NCI-H82 treated with DMSO at 0.1 percent for 48 hours (cell line): ENCODE data around the gene JAG2.

Source experiments
- DNase-seq: peaks from one replicate; lab custom pipeline; 2025; ENCODE audit not compliant: unreplicated experiment; lab: John Stamatoyannopoulos, UW

JAG2 gene

DNA sequence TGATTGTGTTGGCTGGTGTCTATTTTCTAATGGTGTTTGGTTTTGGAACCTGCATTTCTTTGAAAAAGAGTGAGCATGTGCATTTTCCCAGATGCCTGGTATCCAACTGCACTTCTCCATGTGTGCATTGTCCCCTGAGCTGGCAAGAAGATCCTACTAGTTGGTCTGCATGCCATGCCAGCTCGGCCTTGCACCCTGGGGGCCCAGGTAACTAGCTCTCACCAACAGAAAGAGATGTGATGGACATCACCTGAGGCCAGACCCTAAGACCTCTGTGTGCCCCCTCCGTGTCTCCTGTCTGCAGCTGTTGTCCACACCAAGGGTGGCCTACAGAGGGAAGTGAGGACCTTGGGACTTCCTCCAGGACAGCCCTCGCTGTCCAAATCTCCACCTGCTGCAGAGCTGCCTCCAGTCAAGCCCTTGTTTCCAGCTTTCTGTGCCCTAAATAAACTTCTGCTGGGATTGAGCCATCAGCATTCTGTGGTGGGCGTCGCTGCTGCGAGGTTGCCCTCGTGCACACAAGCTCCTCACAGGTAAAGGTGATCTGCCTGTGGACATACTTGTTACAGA, 73.3 kb downstream of the JAG2 start:
- no peak for DNase-seq

DNA sequence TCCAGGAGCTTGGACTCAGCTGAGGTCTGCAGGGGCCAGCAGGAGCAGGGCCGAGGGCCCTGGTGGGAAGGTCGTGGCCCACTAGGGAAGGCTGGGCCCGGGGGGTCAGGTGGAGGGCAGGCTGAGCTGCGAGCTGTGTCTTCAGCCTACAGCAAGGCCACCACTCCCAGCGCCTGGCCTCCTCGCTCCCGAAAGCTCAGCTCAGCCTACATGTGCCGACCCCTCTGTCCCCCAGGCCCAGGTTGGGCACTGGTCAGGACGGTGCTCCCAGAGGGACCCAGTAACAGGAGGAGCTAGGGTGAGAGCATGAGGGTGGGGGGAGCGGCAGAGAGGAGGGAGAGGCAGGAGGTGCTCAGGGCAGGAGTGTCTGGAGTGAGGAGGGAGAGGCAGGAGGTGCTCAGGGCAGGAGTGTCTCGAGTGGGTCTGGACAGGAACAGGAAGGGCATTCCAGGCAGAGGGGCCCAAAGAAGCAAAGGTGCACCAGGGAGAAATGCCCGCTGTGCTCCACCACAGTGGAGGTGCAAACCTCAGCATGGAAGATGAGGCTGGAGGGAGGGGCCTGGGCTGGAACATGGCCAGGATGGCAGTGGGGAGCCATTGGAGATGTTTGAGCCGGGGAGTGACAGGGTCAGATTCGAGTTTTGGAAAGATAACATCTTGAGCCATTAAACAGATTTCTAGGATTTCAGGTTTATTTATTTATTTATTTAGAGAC, 74.2 kb downstream of the JAG2 start:
- DNase-seq = no peak

DNA sequence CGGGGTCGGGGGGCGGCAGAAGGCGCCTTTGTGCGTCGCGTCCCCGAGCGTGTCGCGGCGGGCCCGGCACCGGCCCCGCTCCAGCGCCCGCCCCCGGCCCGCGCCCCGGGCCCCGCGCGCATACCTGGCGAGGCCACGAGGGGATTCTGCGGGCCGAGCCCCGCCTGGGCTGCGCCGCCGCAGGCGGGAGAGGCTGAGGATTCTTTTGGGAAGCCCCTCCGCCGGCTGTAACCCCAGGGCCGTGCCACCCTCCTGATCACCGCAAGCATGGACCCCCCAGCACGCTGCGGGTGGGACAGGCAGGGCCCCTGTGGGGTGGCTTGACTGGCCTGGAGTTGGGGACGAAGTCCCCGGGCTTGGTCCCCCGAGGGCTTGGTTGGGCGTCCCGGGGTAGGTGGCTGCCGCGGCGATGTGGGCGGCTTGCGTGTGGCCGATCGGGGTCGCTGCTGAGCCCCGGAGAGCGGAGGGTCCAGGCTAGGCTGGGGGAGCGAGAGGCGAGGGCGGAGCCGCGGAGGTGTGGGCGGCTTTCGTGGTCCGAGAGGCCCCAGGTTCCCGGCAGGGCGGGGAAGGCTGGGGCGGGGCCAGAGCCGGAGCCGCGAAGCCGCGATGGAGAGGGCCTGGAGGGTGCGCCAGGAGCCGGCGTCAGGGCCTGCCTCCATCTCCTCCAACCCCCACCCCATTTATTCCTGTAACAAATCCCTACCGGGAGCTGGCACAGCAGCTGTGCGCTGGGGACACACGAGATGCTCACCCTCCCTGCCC, 75.0 kb downstream of the JAG2 start:
- peak; percentile 23 for DNase-seq

DNA sequence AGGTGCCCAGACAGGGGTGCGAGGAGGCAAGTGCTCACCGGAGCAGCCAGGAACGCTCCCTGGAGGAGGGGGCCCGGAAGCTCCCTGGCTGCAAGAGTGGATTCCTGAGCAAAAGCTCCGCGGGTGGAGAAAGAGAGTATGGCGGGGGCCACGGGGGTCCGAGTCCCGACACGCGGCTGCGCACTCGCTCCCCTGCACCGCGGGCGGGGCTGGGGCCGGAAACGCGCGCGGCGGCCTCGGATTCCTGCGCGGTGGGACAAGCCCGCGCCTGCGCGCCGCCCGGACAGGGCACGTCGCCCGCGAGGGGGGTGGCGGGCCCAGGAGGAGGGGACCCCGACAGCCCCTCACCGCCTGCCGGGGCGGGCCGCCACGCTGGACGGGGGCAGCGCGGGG, 75.5 kb downstream of the JAG2 start:
- DNase-seq = no peak

DNA sequence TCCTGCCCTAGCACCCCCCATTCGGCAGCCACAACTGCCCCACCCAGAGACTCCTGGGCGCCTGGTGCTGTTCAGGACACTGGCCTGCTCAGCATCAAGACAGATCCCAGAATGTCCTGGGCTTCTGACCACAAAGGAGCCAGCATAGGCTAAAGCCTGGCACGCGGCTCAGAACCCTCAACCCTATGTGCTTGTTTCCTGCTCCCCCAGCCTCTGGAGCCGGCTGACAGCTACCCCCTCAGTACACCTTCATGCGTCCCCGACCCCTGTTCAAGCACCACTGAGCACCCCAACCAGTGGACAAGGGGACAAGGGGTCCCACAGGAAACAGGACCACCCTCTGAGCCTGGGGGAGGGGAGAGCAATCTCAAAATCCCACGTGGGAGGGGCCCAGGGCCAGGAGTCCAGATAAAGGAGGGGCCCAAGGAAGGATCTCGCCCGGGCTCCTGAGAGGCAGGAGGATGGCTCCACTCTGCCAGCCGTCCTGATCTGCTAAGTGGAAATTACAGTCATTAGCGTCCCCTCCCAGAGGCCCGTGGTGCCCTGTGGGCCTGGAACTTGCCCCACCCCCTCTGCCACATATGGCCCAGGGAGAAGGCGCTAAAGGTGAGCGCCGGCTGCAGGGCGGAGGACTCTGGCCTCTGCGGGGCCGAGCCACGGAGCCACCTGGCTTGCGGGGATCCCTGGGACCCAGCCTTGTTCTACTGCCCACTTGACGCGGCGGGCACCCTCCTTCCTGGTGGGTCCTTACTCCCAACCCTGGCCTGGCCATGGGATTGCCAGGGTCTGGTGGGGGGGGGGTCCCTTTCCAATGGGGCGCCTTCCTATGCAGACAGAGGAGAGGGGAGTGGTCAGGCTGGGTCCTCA, 76.2 kb downstream of the JAG2 start:
- no peak for DNase-seq

DNA sequence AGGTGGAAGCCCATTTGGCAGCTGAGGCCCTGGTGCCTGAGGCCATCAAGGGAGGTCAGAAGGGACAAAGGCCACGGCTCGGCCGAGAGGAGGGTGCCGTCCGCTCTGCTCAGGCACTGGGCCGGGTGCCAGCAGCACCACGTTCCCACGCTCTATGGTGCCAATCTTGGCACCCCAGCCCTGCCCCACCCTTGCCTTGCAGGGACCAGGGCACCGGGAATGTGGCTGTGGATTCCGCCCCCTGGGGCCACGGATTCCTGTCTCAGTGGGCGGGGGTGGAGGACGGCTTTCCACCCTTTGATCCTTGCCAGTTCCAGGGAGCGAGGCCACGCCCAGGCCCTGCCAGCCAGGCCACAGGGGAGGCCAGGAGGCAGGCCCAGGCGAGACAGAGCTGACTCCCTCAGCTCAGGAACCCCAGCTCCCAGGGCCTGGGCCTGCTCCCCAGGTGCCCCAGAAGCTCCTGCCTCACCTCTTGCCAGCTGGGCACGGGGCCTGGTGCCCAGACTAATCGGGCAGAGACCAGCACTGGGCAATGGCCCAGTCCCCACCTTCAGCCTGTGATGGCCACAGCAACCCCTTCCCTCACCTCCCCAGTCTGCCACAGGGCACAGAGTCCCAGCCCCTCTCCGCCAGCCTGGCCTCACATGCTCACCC, 76.9 kb downstream of the JAG2 start:
- no peak for DNase-seq

DNA sequence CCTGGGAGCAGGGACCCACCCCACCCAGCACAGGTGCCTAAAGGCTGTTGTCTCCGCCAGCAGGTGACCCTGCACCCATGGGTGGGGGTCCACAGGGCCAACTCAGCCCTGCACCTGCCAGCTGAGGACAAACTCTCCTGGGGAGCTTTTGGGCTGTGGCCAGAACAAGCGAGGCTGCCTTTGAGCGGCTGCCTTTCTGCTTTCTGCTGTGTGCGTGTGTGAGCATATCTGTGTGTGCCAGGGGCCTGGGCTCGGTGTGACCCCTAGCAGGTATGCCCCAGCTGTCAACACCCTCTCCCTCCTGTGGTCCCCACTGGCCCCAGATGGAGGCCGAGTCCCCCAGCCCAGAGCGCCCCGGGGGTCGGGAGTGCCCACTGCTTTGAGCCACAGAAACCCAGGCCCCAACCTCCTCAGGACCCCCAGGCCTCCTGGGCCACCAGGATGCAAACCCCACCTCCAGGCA, 77.5 kb downstream of the JAG2 start:
- no peak for DNase-seq
